BLaER1 treated with 17β-estradiol and CSF1 and Interleukin-3, amounts not matched to agents 10 nM and 100 nM (cell line): ENCODE results near the gene ESR2.

ENCODE experiments used
- H3K27ac ChIP-seq, 11 experiments: shearing (Covaris generic); formaldehyde crosslinking; 2 replicates each; pipeline ENCODE4 v1.8.1; 2022
- H3K27me3 ChIP-seq, 11 experiments: shearing (Covaris generic); formaldehyde crosslinking; 2 replicates each; pipeline ENCODE4 v1.8.1; 2022
- H3K36me3 ChIP-seq, 11 experiments: shearing (Covaris generic); formaldehyde crosslinking; 2 replicates each; pipeline ENCODE4 v1.8.1; 2022
- H3K4me1 ChIP-seq, 10 experiments: shearing (Covaris generic); formaldehyde crosslinking; 2 replicates each; pipeline ENCODE4 v1.8.1; 2022
- H3K4me2 ChIP-seq, 11 experiments: shearing (Covaris generic); formaldehyde crosslinking; 2 replicates each; pipeline ENCODE4 v1.8.1; 2022
- H3K4me3 ChIP-seq, 10 experiments: shearing (Covaris generic); formaldehyde crosslinking; 2 replicates each; pipeline ENCODE4 v1.8.1; 2022
- H3K9ac ChIP-seq, 11 experiments: shearing (Covaris generic); formaldehyde crosslinking; 2 replicates each; pipeline ENCODE4 v1.8.1; 2022
- H3K9me3 ChIP-seq, 11 experiments: shearing (Covaris generic); formaldehyde crosslinking; replicated peaks in 1 of 11; 2 replicates each; pipeline ENCODE4 v1.8.1; 2022
- H4K20me1 ChIP-seq, 11 experiments: shearing (Covaris generic); formaldehyde crosslinking; 2 replicates each; pipeline ENCODE4 v1.8.1; 2022
- Cebpa-rat ChIP-seq, 11 experiments: shearing (Covaris generic); IDR thresholded peaks; 2 replicates each; pipeline ENCODE4 v1.8.1; 2022

The ESR2 gene

DNA sequence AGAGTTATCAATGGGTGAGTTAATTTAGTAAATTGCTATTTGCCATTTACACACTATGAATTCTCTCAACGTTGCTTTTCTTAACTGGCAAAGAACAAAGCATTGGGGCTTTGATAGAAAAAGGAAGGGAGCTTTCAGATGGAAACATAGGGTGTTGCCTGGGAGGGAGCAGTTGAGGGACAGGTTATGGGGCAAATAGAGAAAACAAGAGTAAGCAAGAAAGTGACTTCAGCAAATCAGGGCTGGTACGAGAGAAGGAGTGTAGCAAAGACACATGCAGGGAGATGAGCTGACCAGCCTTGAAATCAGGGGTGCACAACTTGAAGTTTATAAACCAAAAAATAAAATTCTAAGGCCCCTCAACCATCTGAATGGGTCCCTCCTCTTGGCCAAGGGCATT lies 15.7 kb downstream of the ESR2 start:
- no peaks in the 10 kb centered on the region for H4K20me1 ChIP-seq
- peaks cover 0 to 7% (median 0%) of the 10 kb centered on the region in 11 experiments; a peak in 3 of 22 replicates for H3K9me3 ChIP-seq
- H3K4me3 ChIP-seq = no peak overlapping the region
- H3K27ac ChIP-seq = no peak overlapping the region
- no peak overlapping the region for H3K4me2 ChIP-seq
- TF ChIP-seq Cebpa-rat (IDR thresholded peaks at IDR 0.05) = no peak
- no peak overlapping the region for H3K9ac ChIP-seq
- H3K4me1 ChIP-seq = no peaks in the 10 kb centered on the region; a peak in 1 of 20 replicates
- H3K27me3 ChIP-seq = no peaks in the 10 kb centered on the region
- no peaks in the 10 kb centered on the region for H3K36me3 ChIP-seq

- TF ChIP-seq Cebpa-rat (IDR thresholded peaks at IDR 0.05) = no peak
- no peak overlapping the region for H3K4me3 ChIP-seq
- H4K20me1 ChIP-seq = no peaks in the 10 kb centered on the region
- no peaks in the 10 kb centered on the region for H3K27me3 ChIP-seq
- no peak overlapping the region for H3K9ac ChIP-seq
- peaks cover 0 to 10% (median 0%) of the 10 kb centered on the region in 11 experiments; a peak in 3 of 22 replicates for H3K9me3 ChIP-seq
- no peak overlapping the region for H3K4me2 ChIP-seq
- no peaks in the 10 kb centered on the region for H3K4me1 ChIP-seq
- H3K36me3 ChIP-seq = no peaks in the 10 kb centered on the region
- H3K27ac ChIP-seq = no peak overlapping the region
Observed at GRCh38 chr14:64272019-64272418, 22.2 kb downstream of the ESR2 start.

DNA sequence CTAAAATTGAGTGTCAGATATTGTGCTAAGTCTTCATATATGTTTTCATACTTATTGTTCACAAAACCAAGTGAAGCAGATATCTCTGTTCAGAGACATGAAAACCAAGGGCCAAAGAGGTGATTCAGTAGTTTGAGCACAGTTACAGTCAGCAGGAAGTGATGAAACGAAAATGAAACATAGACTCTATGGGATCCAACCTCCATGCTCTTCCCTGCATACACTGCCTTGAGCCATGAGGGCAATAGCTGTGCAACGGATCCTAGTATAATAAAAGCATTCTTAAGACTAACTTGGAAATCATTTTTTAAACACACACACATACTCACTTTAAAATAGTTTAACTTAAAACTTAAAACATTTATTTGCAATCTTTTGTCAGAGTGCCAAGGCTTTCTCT lies 27.9 kb downstream of the ESR2 start:
- Histone ChIP-seq H3K36me3 (no peaks in the 10 kb centered on the region), H4K20me1 (no peaks in the 10 kb centered on the region), H3K9ac (no peak overlapping the region), H3K27me3 (no peaks in the 10 kb centered on the region), H3K4me3 (no peak overlapping the region), H3K4me2 (no peak overlapping the region), H3K4me1 (peaks cover 0 to 5% (median 0%) of the 10 kb centered on the region in 10 experiments; a peak in 2 of 20 replicates), H3K9me3 (no peaks in the 10 kb centered on the region), H3K27ac (no peak overlapping the region)
- no peak for TF ChIP-seq Cebpa-rat (IDR thresholded peaks at IDR 0.05)

GRCh38 chr14:64265222-64265621 lies 28.9 kb downstream of the ESR2 start:
- no peak for TF ChIP-seq Cebpa-rat (IDR thresholded peaks at IDR 0.05)
- no peak overlapping the region for H3K9ac ChIP-seq
- H3K27me3 ChIP-seq = no peaks in the 10 kb centered on the region
- H4K20me1 ChIP-seq = no peaks in the 10 kb centered on the region
- peaks cover 0 to 5% (median 0%) of the 10 kb centered on the region in 10 experiments; a peak in 2 of 20 replicates for H3K4me1 ChIP-seq
- H3K36me3 ChIP-seq = no peaks in the 10 kb centered on the region
- H3K9me3 ChIP-seq = no peaks in the 10 kb centered on the region
- no peak overlapping the region for H3K4me2 ChIP-seq
- H3K27ac ChIP-seq = no peak overlapping the region
- H3K4me3 ChIP-seq = no peak overlapping the region

- H3K27ac ChIP-seq = no peak overlapping the region
- no peaks in the 10 kb centered on the region for H4K20me1 ChIP-seq
- H3K27me3 ChIP-seq = no peaks in the 10 kb centered on the region
- no peak for TF ChIP-seq Cebpa-rat (IDR thresholded peaks at IDR 0.05)
- no peaks in the 10 kb centered on the region for H3K36me3 ChIP-seq
- H3K4me3 ChIP-seq = no peak overlapping the region
- no peaks in the 10 kb centered on the region for H3K9me3 ChIP-seq
- H3K4me2 ChIP-seq = no peak overlapping the region
- no peaks in the 10 kb centered on the region for H3K4me1 ChIP-seq
- H3K9ac ChIP-seq = no peak overlapping the region
Observed at GRCh38 chr14:64260418-64260817, 33.8 kb downstream of the ESR2 start.

GRCh38 chr14:64255756-64256155 lies 38.4 kb downstream of the ESR2 start:
- H3K9me3 ChIP-seq = no peaks in the 10 kb centered on the region
- no peaks in the 10 kb centered on the region for H4K20me1 ChIP-seq
- no peak overlapping the region for H3K4me3 ChIP-seq
- H3K27me3 ChIP-seq = no peaks in the 10 kb centered on the region
- no peaks in the 10 kb centered on the region for H3K36me3 ChIP-seq
- H3K9ac ChIP-seq = no peak overlapping the region
- H3K4me2 ChIP-seq = no peak overlapping the region
- no peak overlapping the region for H3K27ac ChIP-seq
- TF ChIP-seq Cebpa-rat (IDR thresholded peaks at IDR 0.05) = no peak
- no peaks in the 10 kb centered on the region for H3K4me1 ChIP-seq

GRCh38 chr14:64253672-64254071 lies 40.5 kb downstream of the ESR2 start:
- Histone ChIP-seq H4K20me1 (no peaks in the 10 kb centered on the region), H3K4me3 (no peak overlapping the region), H3K36me3 (no peaks in the 10 kb centered on the region), H3K27ac (no peak overlapping the region), H3K27me3 (no peaks in the 10 kb centered on the region), H3K4me2 (no peak overlapping the region), H3K4me1 (no peaks in the 10 kb centered on the region), H3K9ac (no peak overlapping the region), H3K9me3 (no peaks in the 10 kb centered on the region)
- no peak for TF ChIP-seq Cebpa-rat (IDR thresholded peaks at IDR 0.05)

- Histone ChIP-seq H3K9ac (no peak overlapping the region), H4K20me1 (no peaks in the 10 kb centered on the region), H3K4me1 (no peaks in the 10 kb centered on the region), H3K4me3 (no peak overlapping the region), H3K27me3 (no peaks in the 10 kb centered on the region), H3K4me2 (no peak overlapping the region), H3K27ac (no peak overlapping the region), H3K9me3 (no peaks in the 10 kb centered on the region), H3K36me3 (no peaks in the 10 kb centered on the region)
- no peak for TF ChIP-seq Cebpa-rat (IDR thresholded peaks at IDR 0.05)
Observed at GRCh38 chr14:64249363-64249762, 44.8 kb downstream of the ESR2 start.

GRCh38 chr14:64248689-64249088 lies 45.5 kb downstream of the ESR2 start:
- Histone ChIP-seq H3K9ac (no peak overlapping the region), H3K27ac (no peak overlapping the region), H3K9me3 (no peaks in the 10 kb centered on the region), H3K4me1 (no peaks in the 10 kb centered on the region), H3K4me3 (no peak overlapping the region), H4K20me1 (no peaks in the 10 kb centered on the region), H3K4me2 (no peak overlapping the region), H3K36me3 (no peaks in the 10 kb centered on the region), H3K27me3 (no peaks in the 10 kb centered on the region)
- no peak for TF ChIP-seq Cebpa-rat (IDR thresholded peaks at IDR 0.05)

DNA sequence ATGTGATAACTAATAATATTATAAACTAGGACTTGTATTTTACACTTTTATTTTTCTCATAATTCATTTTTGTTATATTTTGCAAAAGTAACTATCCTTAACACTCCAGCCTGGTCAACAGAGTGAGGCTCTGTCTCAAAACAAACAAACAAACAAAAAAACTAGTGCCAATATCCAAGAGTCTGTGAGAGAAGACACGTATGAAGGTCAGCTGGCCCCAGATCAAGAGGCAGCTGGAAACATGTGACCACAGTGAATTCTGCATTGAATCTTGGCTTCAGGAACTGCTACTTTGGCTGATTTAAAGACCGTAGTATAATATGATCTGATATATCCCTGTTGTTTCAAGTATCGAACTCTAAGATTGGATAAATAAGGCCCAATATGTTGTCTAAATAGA lies 47.0 kb downstream of the ESR2 start:
- Histone ChIP-seq H3K27ac (no peak overlapping the region), H3K27me3 (no peaks in the 10 kb centered on the region), H4K20me1 (no peaks in the 10 kb centered on the region), H3K36me3 (no peaks in the 10 kb centered on the region), H3K4me3 (no peak overlapping the region), H3K9me3 (peaks cover 0 to 6% (median 5%) of the 10 kb centered on the region in 11 experiments; a peak in 7 of 22 replicates), H3K9ac (no peak overlapping the region), H3K4me1 (no peaks in the 10 kb centered on the region), H3K4me2 (no peak overlapping the region)
- no peak for TF ChIP-seq Cebpa-rat (IDR thresholded peaks at IDR 0.05)
